GM18861 (cell line): ENCODE data around the gene ZNF266.

ENCODE experiments used
- ATAC-seq: cut with Tn5 transposase; IDR thresholded peaks from one replicate; pipeline ENCODE4 v1.9.1; 2021; ENCODE audit not compliant: unreplicated experiment

ZNF266 gene

GRCh38 chr19:9435279-9436268 lies at the start of gene ZNF266:
ZNF266 (minus strand) TSS chr19:9435573; CDS start chr19:9420089, 15,484 bp downstream.
- peak; percentile 82 for ATAC-seq

GRCh38 chr19:9485140-9485539 lies 49.8 kb upstream of the ZNF266 start:
- no peak for ATAC-seq

GRCh38 chr19:9474975-9475374 lies 39.6 kb upstream of the ZNF266 start:
- no peak for ATAC-seq

DNA sequence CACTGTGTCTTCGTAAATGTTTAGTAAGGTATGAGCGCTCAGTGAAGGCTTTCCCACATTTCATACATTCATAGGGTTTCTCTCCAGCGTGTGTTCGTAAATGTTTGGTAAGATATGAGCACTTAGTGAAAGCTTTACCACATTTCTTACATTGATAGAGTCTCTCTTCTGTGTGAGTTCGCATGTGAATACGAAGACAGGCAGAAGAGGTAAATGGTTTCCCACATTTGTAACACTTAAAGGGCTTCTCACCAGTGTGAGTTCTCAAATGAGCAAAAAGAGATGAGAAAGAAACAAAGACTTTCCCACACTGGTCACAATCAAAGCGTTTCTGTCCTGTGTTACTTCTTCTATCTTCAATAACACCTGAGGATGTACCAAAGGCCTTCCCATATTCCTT lies 31.8 kb upstream of the ZNF266 start:
- no peak for ATAC-seq

DNA sequence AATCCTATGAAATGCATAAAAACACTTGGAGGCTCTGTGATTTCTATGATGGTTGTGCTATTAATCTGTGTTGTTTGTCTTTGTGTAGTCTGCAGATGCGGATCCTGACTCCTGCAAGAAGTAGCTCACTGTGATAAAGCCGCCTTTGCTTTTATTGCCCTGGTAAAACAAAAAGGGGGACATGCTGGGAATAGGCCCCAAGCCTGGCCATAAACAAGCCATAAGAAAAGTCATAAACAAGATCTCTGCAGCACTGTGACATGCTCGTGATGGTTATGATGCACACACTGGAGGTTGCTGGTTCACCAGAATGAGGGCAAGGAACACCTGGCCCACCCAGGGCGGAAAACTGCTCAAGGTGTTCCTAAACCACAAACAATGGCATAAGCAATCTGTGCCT lies 26.6 kb upstream of the ZNF266 start:
- ATAC-seq = no peak

DNA sequence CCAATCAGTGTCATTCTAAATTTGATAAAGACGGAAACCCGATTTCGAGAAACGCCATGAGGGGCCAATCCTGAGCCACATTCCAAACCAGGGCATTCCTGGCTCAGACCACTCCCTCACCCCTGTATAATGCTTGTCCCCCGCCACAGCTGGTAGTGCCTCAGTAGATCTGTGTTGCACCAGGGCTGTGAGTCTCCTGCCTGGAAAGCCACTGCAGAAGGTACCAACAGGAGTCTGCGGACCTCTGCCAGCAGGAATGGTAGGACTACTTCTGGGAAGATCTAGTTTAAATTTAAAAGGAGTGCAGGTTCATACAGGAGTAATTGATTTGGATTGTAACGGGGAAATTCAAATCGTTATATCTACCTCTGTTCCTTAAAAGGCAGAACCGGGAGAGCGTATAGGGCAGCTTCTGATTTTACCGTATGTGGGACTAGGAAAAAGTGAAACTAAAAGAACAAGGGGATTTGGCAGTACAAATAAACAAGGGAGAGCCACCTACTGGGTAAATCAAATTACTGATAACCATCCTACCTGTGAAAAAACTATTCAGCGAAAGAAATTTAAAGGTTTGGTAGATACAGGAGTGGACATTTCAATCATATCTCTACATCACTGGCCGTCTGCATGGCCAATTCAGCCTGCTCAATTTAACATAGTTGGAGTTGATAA lies 20.8 kb upstream of the ZNF266 start:
- no peak for ATAC-seq

GRCh38 chr19:9453953-9454352 lies 18.6 kb upstream of the ZNF266 start:
- no peak for ATAC-seq

- ATAC-seq = no peak
These were observed 9.7 kb upstream of the ZNF266 start for GRCh38 chr19:9445037-9445436.

DNA sequence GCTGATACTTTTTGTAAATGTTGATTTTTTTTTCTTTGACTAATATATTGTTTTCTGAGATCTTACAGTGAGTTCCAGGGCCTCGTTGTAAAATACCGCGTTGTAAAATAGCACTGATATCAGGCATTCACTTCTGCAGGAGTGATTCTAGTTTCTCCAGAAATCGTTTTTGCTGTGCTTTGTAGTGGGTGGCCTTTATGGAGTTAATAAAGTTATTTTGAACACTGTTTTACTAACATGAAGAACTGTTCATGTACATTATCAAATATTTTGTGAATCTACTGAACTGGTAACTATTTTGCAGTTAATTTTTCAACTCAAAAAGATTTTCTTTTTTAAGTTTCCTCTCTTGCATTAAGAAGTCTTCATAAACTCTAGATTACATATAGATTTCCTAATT lies 985 bp upstream of the ZNF266 start:
- ATAC-seq = no peak

GRCh38 chr19:9431475-9431874 lies 3.9 kb downstream of the ZNF266 start:
- ATAC-seq = no peak

DNA sequence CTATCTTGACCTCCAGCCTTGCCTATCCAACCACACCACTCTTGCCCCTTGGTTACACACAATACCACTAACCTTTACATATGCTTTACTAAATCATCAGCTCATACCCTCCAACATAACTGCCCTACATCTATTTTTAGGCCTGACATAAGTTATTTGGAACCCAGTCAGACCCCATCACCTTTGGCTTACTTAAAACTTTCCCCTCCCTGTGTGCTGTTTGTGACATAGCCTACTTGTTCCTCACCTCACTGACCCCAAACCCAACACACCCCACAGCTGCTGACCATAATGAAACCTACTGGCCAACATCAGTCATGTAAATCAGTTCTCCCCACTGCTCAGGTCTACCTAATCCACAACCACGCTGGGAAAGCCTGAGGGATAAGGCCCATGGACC lies 4.9 kb downstream of the ZNF266 start:
- ATAC-seq = no peak

- no peak for ATAC-seq
These were observed 7.4 kb downstream of the ZNF266 start for GRCh38 chr19:9427941-9428340.

- no peak for ATAC-seq
These were observed 22.0 kb downstream of the ZNF266 start for GRCh38 chr19:9413240-9413954.

DNA sequence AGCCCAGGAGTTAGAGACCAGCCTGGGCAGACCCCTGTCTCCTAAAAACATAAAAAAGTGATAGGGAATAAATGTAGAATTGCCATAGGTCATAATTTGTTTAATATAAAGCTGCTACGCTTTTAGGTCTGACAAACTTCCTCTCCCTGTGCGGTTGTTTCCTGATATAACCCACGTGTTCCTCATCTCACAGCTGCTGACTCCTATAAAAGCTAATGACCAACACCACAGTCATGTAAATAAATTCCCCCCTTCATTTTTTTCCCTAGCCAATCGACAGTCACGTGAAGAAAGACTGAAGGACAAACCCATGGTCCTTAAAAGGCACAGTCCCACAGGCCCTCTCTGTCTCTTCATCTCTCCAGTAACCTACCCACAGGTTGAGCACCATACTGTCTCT lies 27.5 kb downstream of the ZNF266 start:
- ATAC-seq = no peak

- ATAC-seq = no peak
These were observed 28.5 kb downstream of the ZNF266 start for GRCh38 chr19:9406798-9407352.

DNA sequence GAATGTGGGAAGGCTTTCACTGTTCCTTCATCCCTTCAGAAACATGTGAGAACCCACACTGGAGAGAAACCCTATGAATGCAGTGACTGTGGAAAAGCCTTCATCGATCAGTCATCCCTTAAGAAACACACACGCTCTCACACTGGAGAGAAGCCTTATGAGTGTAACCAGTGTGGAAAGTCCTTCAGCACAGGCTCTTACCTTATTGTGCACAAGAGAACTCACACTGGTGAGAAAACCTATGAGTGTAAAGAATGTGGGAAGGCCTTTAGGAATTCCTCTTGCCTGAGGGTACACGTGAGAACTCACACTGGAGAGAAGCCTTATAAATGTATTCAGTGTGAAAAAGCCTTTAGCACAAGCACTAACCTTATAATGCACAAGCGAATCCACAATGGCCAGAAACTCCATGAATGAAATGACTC lies 54.0 kb downstream of the ZNF266 start:
- ATAC-seq = no peak

GRCh38 chr19:9370738-9371619 lies 64.4 kb downstream of the ZNF266 start:
- ATAC-seq = no peak

- ATAC-seq = no peak
These were observed 72.5 kb downstream of the ZNF266 start, which contains the start of gene ZNF177 for GRCh38 chr19:9362905-9363304. ZNF177 (plus strand) TSS chr19:9363013; CDS start chr19:9378312, 15,299 bp downstream.
